H1 (cell line): ENCODE results near the gene SEC61B. TPM values are rescaled to one million over a fixed set of nuclear protein-coding genes. Genes with fewer than 3 reads are reported as not detected.

ENCODE experiments used
- CTCF ChIA-PET: fragments of 300-600 bp; sonication (Branson Sonifier 250); formaldehyde crosslinking; loops from one replicate; lab custom pipeline; 2021; ENCODE audit not compliant: partially characterized antibody; lab: Charles Lee
- POLR2A ChIA-PET: fragments of 300-600 bp; sonication (Branson Sonifier 250); formaldehyde crosslinking; loops from one replicate; lab custom pipeline; 2021; ENCODE audit warnings: inconsistent platforms; ENCODE audit not compliant: partially characterized antibody; lab: Charles Lee
- DNase-seq, 2 experiments: peaks; one replicate each; pipeline versions ENCODE4 v3.0.0 to v3.0.0-alpha.2; 2010 to 2022; ENCODE audit warnings: low spot score in 2 of 2, low read depth in 1 of 2, mixed read lengths in 1 of 2
- FAIRE-seq: peaks from 2 replicates; lab custom pipeline; 2011; peaks lifted over from hg19 to GRCh38; lab: Jason Lieb, UNC
- H2AFZ ChIP-seq: 2 replicates; pipeline ENCODE4 v1.8.1; 2012; ENCODE audit warnings: low read length, inconsistent platforms
- H2AK5ac ChIP-seq: 2 replicates; pipeline ENCODE4 v1.6.1; 2013; ENCODE audit warnings: low read depth, low read length
- H2BK120ac ChIP-seq: replicated peaks from 2 replicates; pipeline ENCODE3; 2013; ENCODE audit warnings: low read depth, low read length, inconsistent platforms
- H2BK12ac ChIP-seq: 2 replicates; pipeline ENCODE4 v1.6.1; 2013; ENCODE audit warnings: low read depth, low read length
- H2BK15ac ChIP-seq: 2 replicates; pipeline ENCODE4 v1.6.1; 2013; ENCODE audit warnings: low read length
- H2BK20ac ChIP-seq: 2 replicates; pipeline ENCODE4 v1.6.1; 2013; ENCODE audit warnings: low read length
- H2BK5ac ChIP-seq: 2 replicates; pipeline ENCODE4 v1.6.1; 2013; ENCODE audit warnings: low read depth, low read length
- H3K14ac ChIP-seq: 2 replicates; pipeline ENCODE4 v1.6.1; 2013; ENCODE audit warnings: inconsistent platforms; ENCODE audit not compliant: insufficient read length
- H3K18ac ChIP-seq: 2 replicates; pipeline ENCODE4 v1.6.1; 2013; ENCODE audit warnings: low read length; ENCODE audit errors: extremely low read depth
- H3K23ac ChIP-seq: 2 replicates; pipeline ENCODE4 v1.6.1; 2013; ENCODE audit warnings: inconsistent platforms; ENCODE audit not compliant: insufficient read length
- H3K23me2 ChIP-seq: 2 replicates; pipeline ENCODE4 v1.6.1; 2013; ENCODE audit warnings: low read depth, low read length
- H3K27ac ChIP-seq: 2 replicates; pipeline ENCODE4 v1.6.1; 2011; ENCODE audit warnings: low read depth, low read length, inconsistent platforms
- H3K27me3 ChIP-seq, 4 experiments: replicated peaks in 1 of 4; 1 replicate in 1 of 4; 2 replicates in 3 of 4; pipeline versions ENCODE4 v1.6.1 to v1.8.1; 2011 to 2013; ENCODE audit warnings: low read length in 3 of 4, mild to moderate bottlenecking in 3 of 4, inconsistent platforms in 2 of 4, mixed read lengths in 2 of 4, moderate library complexity in 1 of 4; ENCODE audit not compliant: control insufficient read depth in 3 of 4, insufficient read depth in 3 of 4; ENCODE audit errors: extremely low read depth in 1 of 4
- H3K36me3 ChIP-seq, 4 experiments: 2 replicates each; pipeline versions ENCODE4 v1.6.1 to v1.8.1; 2011 to 2013; ENCODE audit warnings: mild to moderate bottlenecking in 4 of 4, low read length in 3 of 4, moderate library complexity in 2 of 4, control low read depth in 1 of 4, inconsistent platforms in 1 of 4; ENCODE audit not compliant: insufficient read depth in 4 of 4, control insufficient read depth in 2 of 4
- H3K4ac ChIP-seq: replicated peaks from 2 replicates; pipeline ENCODE3; 2013; ENCODE audit warnings: low read length, low read depth, mixed read lengths, inconsistent platforms; ENCODE audit not compliant: insufficient read length
- H3K4me1 ChIP-seq, 4 experiments: replicated peaks in 1 of 4; 1 replicate in 1 of 4; 2 replicates in 3 of 4; pipeline versions ENCODE4 v1.6.1 to v1.8.1; 2011 to 2013; ENCODE audit warnings: low read length in 3 of 4, inconsistent platforms in 2 of 4, mixed read lengths in 1 of 4; ENCODE audit not compliant: insufficient read depth in 4 of 4, control insufficient read depth in 3 of 4
- H3K4me2 ChIP-seq, 2 experiments: 2 replicates each; pipeline versions ENCODE4 v1.6.1 to v1.8.1; 2011 to 2013; ENCODE audit warnings: low read depth in 2 of 2, low read length in 2 of 2, control low read depth in 1 of 2, inconsistent platforms in 1 of 2, mild to moderate bottlenecking in 1 of 2; ENCODE audit not compliant: insufficient read depth in 1 of 2
- H3K4me3 ChIP-seq, 4 experiments: fragments of 200-600, 300-600 bp in 1 of 4; sonication (generic), shearing (Covaris generic), sonication (Bioruptor Twin) in 1 of 4; 2 replicates each; pipeline versions ENCODE4 v1.5.1 to v1.8.1; 2011 to 2016; ENCODE audit warnings: low read length in 4 of 4, low read depth in 3 of 4, control low read depth in 2 of 4, inconsistent platforms in 2 of 4, mild to moderate bottlenecking in 2 of 4, mixed read lengths in 1 of 4, moderate library complexity in 1 of 4; ENCODE audit not compliant: insufficient read depth in 2 of 4; ENCODE audit errors: extremely low read depth in 1 of 4
- H3K56ac ChIP-seq: replicated peaks from 2 replicates; pipeline ENCODE3; 2013; ENCODE audit warnings: low read depth, mild to moderate bottlenecking, mixed read lengths, low read length, inconsistent platforms; ENCODE audit not compliant: insufficient read length
- H3K79me1 ChIP-seq: 2 replicates; pipeline ENCODE4 v1.6.1; 2013; ENCODE audit warnings: low read depth, low read length, control low read depth
- H3K79me2 ChIP-seq, 2 experiments: 2 replicates each; pipeline versions ENCODE4 v1.6.1 to v1.8.1; 2012 to 2013; ENCODE audit warnings: low read length in 2 of 2, mild to moderate bottlenecking in 2 of 2, inconsistent platforms in 1 of 2; ENCODE audit not compliant: insufficient read depth in 2 of 2, control insufficient read depth in 1 of 2
- H3K9ac ChIP-seq, 4 experiments: replicated peaks in 1 of 4; 1 replicate in 1 of 4; 2 replicates in 3 of 4; pipeline versions ENCODE4 v1.6.1 to v1.8.1; 2011 to 2013; ENCODE audit warnings: low read depth in 3 of 4, low read length in 3 of 4, control low read depth in 2 of 4, mild to moderate bottlenecking in 2 of 4, moderate library complexity in 2 of 4, inconsistent platforms in 1 of 4; ENCODE audit errors: extremely low read depth in 1 of 4
- H3K9me3 ChIP-seq, 2 experiments: 2 replicates each; pipeline versions ENCODE4 v1.6.1 to v1.8.1; 2012 to 2013; ENCODE audit warnings: mild to moderate bottlenecking in 2 of 2, moderate library complexity in 2 of 2, control low read depth in 1 of 2, inconsistent platforms in 1 of 2, low read depth in 1 of 2, low read length in 1 of 2, mixed read lengths in 1 of 2; ENCODE audit not compliant: insufficient read depth in 2 of 2
- H4K20me1 ChIP-seq, 2 experiments: replicated peaks in 1 of 2; 2 replicates each; pipeline versions ENCODE3 to v1.8.1; 2011 to 2013; ENCODE audit warnings: inconsistent platforms in 2 of 2, low read length in 2 of 2, mild to moderate bottlenecking in 1 of 2; ENCODE audit not compliant: insufficient read depth in 2 of 2, control insufficient read depth in 1 of 2
- H4K5ac ChIP-seq: 2 replicates; pipeline ENCODE4 v1.6.1; 2013; ENCODE audit warnings: low read length, low read depth, mixed read lengths, inconsistent platforms; ENCODE audit not compliant: insufficient read length
- H4K8ac ChIP-seq: 2 replicates; pipeline ENCODE4 v1.8.0; 2013; ENCODE audit warnings: mild to moderate bottlenecking, moderate library complexity, low read length, inconsistent platforms; ENCODE audit not compliant: insufficient read depth; ENCODE audit errors: extremely low read depth
- H4K91ac ChIP-seq: replicated peaks from 2 replicates; pipeline ENCODE3; 2013; ENCODE audit warnings: low read length, mixed read lengths, inconsistent platforms; ENCODE audit not compliant: insufficient read length
- ASH2L ChIP-seq: fragments of 200-600, 300-600 bp; sonication (generic); IDR thresholded peaks from one replicate; pipeline ENCODE4 v1.7.1; 2017; ENCODE audit warnings: low read length
- BCL11A ChIP-seq, 2 experiments: IDR thresholded peaks; one replicate each; pipeline ENCODE4 v1.6.1; 2011; ENCODE audit warnings: low read depth in 2 of 2, low read length in 2 of 2, mild to moderate bottlenecking in 2 of 2
- CBX5 ChIP-seq: fragments of 300-800, 300-1000 bp; sonication (generic); IDR thresholded peaks from 2 replicates; pipeline ENCODE4 v1.7.1; 2016; ENCODE audit warnings: antibody characterized with exemption, low read length, low read depth
- CHD2 ChIP-seq: IDR thresholded peaks from 2 replicates; pipeline ENCODE4 v1.6.1; 2012; ENCODE audit warnings: low read length, improper control_type of control experiment
- CTBP2 ChIP-seq: IDR thresholded peaks from 2 replicates; pipeline ENCODE4 v1.7.0; 2011; ENCODE audit warnings: borderline replicate concordance, mild to moderate bottlenecking, moderate library complexity, mixed read lengths, low read length; ENCODE audit not compliant: insufficient read depth, insufficient read length
- EGR1 ChIP-seq: IDR thresholded peaks from 2 replicates; pipeline ENCODE4 v1.6.1; 2011; ENCODE audit warnings: low read depth, low read length, borderline replicate concordance
- EP300 ChIP-seq, 2 experiments: IDR thresholded peaks; 1 replicate in 1 of 2; 2 replicates in 1 of 2; pipeline ENCODE4 v1.6.1; 2011 to 2012; ENCODE audit warnings: low read depth in 2 of 2, low read length in 2 of 2, mild to moderate bottlenecking in 2 of 2, borderline replicate concordance in 1 of 2, inconsistent platforms in 1 of 2, moderate library complexity in 1 of 2
- RAD21 ChIP-seq, 2 experiments: IDR thresholded peaks in 1 of 2; conservative IDR thresholded peaks in 1 of 2; 2 replicates each; pipeline ENCODE4 v1.6.1; 2011; ENCODE audit warnings: low read depth in 2 of 2, low read length in 2 of 2, improper control_type of control experiment in 1 of 2, inconsistent platforms in 1 of 2, mild to moderate bottlenecking in 1 of 2, moderate library complexity in 1 of 2
- RFX5 ChIP-seq: IDR thresholded peaks from 2 replicates; pipeline ENCODE4 v1.6.1; 2011; ENCODE audit warnings: low read depth, low read length, improper control_type of control experiment, borderline replicate concordance
- SAP30 ChIP-seq: fragments of 300-600 bp; sonication (generic); IDR thresholded peaks from 2 replicates; pipeline ENCODE4 v1.7.1; 2012; ENCODE audit warnings: low read length, moderate library complexity, mild to moderate bottlenecking, inconsistent platforms; ENCODE audit not compliant: insufficient read depth, insufficient replicate concordance
- SIX5 ChIP-seq: IDR thresholded peaks from 2 replicates; pipeline ENCODE4 v1.6.1; 2011; ENCODE audit warnings: mild to moderate bottlenecking, low read depth, low read length
- SUZ12 ChIP-seq: fragments of 200-600 bp; sonication (generic); IDR thresholded peaks from 2 replicates; pipeline ENCODE4 v1.6.1; 2012; ENCODE audit warnings: mild to moderate bottlenecking, inconsistent platforms, low read length, moderate library complexity, mixed read lengths
- ZNF274 ChIP-seq: IDR thresholded peaks from 2 replicates; pipeline ENCODE4 v1.7.0; 2012; ENCODE audit warnings: low read length, borderline replicate concordance; ENCODE audit errors: extremely low read depth
- WGBS, 2 experiments: shearing (Covaris generic) in 1 of 2; methylation state at CpG; one replicate each; pipeline versions ENCODE4 v1.1.6 to v1.1.7; 2013 to 2015; ENCODE audit warnings: low lambda C conversion rate in 2 of 2, mixed read lengths in 2 of 2, inconsistent platforms in 1 of 2, low coverage in 1 of 2, missing lambda C conversion rate in 1 of 2; ENCODE audit not compliant: insufficient replicate concordance in 2 of 2, insufficient coverage in 1 of 2, insufficient read length in 1 of 2; ENCODE audit errors: extremely low coverage in 1 of 2, missing lambda C conversion rate in 1 of 2; 5-methylcytosine and 5-hydroxymethylcytosine counted together
- polyA plus RNA-seq, 7 experiments: library from polyadenylated mRNA; depleted of rRNA in 3 of 7; stranded (reverse) in 5 of 7; unstranded in 2 of 7; fragments of >200 nt in 5 of 7; fragments of 200-250 nt in 2 of 7; gene quantifications; 1 replicate in 5 of 7; 2 replicates in 1 of 7; 4 replicates in 1 of 7; pipeline versions ENCODE4 v1.2.1 to v1.2.3, GENCODE V29; 2011 to 2013; ENCODE audit warnings: missing spikeins in 2 of 7, mixed read lengths in 2 of 7
- total RNA-seq: library from RNA; stranded (reverse); fragmentation: NEBNext Ultra II Directional; extraction: Animal tissue kit (Norgen Biotek cat#: 25700); gene quantifications from 2 replicates; pipeline ENCODE4 v1.2.1, GENCODE V29; 2021

SEC61B gene
- total and polyA plus RNA-seq, 2 of the 8 experiments (the other 6 are each of a cell fraction or from before 2014, with no cell fraction given): 155 to 379 TPM

- no peak for DNase-seq
- POLR2A ChIA-PET: interaction anchor here (0.6 to 2.2 kb wide), 5 partner anchors 8 to 26 kb away, joined by 3 to 7 read pairs (median 3); no protein-coding TSS in a partner anchor
- Histone ChIP-seq H2AFZ (no peak overlapping the region), H3K23me2 (no peaks in the 10 kb centered on the region), H3K9me3 (no peaks in the 10 kb centered on the region), H3K27me3 (no peaks in the 10 kb centered on the region), H2BK15ac (no peak overlapping the region), H3K56ac (no peak overlapping the region), H3K18ac (no peak overlapping the region), H3K36me3 (no peaks in the 10 kb centered on the region), H3K4me1 (0 out of 7 replicates have a peak, but pooled peaks cover 0 to 1% (median 0%) of the 10 kb centered on the region in 4 experiments), H3K79me1 (no peaks in the 10 kb centered on the region), H4K91ac (no peak overlapping the region), H2BK12ac (no peak overlapping the region), H3K4me3 (no peak overlapping the region), H4K8ac (0 out of 2 replicates have a peak overlapping the region, but pooled peaks have one; percentile 11), H2BK5ac (no peak overlapping the region), H3K79me2 (no peaks in the 10 kb centered on the region), H2BK120ac (no peak overlapping the region), H3K4ac (no peak overlapping the region), H3K14ac (no peak overlapping the region), H3K23ac (no peak overlapping the region), H4K5ac (no peak overlapping the region), H3K27ac (no peak overlapping the region), H2AK5ac (no peak overlapping the region), H3K4me2 (no peak overlapping the region), H3K9ac (no peak overlapping the region), H2BK20ac (no peak overlapping the region), H4K20me1 (no peaks in the 10 kb centered on the region)
- FAIRE-seq: no peak
- WGBS, 2 experiments: 94% methylated on average over 3 of the region's 3 CpGs; no CpG with 5 or more reads in 1 of the 2 experiments
- CTCF ChIA-PET: interaction anchor here (0.6 to 9.9 kb wide), 14 partner anchors 10 to 628 kb away, joined by 3 to 105 read pairs (median 3); no protein-coding TSS in a partner anchor
- TF ChIP-seq EGR1: no peak
- TF ChIP-seq ASH2L: no peak
- no peak for TF ChIP-seq SIX5
- TF ChIP-seq SAP30: no peak
- TF ChIP-seq ZNF274: no peak
- TF ChIP-seq CBX5: no peak
- no peak for TF ChIP-seq SUZ12
- no peak for TF ChIP-seq EP300 (IDR thresholded peaks at IDR 0.05; ENCODE audit: borderline replicate concordance in 1 of 2, low read depth in 2 of 2, low read length in 2 of 2)
- TF ChIP-seq CHD2: no peak
- no peak for TF ChIP-seq RFX5
- TF ChIP-seq RAD21 (IDR thresholded peaks at IDR 0.05 in 1 of 2, conservative IDR thresholded peaks at IDR 0.05 in 1 of 2; ENCODE audit: low read depth in 2 of 2, low read length in 2 of 2): no peak
- no peak for TF ChIP-seq CTBP2
- no peak for TF ChIP-seq BCL11A (IDR thresholded peaks at IDR 0.05; ENCODE audit: low read depth in 2 of 2, low read length in 2 of 2)
These were observed 24.9 kb upstream of the SEC61B start for GRCh38 chr9:99197124-99197630.
